Renal cortex interstitium (tissue), 11 donors: ENCODE data around the gene AMPH. TPM values are rescaled to one million over a fixed set of nuclear protein-coding genes. Genes with fewer than 3 reads are reported as not detected.
A peak's percentile ranks its signal among the peaks of the same experiment; 100 is the strongest.

Source experiments
- DNase-seq, 11 donors: peaks; one replicate each; pipeline ENCODE4 v3.0.0-alpha.2; 2013; ENCODE audit warnings: low read depth in 9 of 11, low spot score in 4 of 11; ENCODE audit errors: extremely low read depth in 1 of 11
- polyA plus RNA-seq, 3 donors: library from polyadenylated mRNA; unstranded; fragments of 120-200 nt; gene quantifications; one replicate each; pipeline ENCODE4 v1.2.1, GENCODE V29; 2013; ENCODE audit not compliant: insufficient read length in 3 of 3

The AMPH gene
- polyA plus RNA-seq, 3 donors, result 16.3 to 19.7 (median 16.6) TPM

DNA sequence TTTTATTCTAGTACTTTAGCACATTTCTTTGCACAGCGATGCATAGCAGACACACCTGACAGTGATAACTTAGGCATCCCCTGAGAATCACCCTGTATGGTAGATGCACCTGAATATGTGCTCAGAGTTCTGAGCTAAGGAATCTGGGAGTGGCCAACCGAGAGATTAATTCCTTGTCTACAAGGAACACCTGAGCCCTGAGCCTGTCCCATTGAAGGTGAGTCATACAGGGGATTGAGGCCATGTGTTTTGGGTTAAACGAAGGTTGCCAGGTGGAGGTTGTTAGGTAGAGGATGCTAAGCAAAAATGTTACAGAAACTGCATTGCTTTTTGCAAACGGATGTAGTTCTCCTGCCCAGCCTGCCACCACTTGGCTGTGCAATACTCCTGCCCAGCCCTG lies 128.9 kb downstream of the AMPH start:
- no peak for DNase-seq

DNA sequence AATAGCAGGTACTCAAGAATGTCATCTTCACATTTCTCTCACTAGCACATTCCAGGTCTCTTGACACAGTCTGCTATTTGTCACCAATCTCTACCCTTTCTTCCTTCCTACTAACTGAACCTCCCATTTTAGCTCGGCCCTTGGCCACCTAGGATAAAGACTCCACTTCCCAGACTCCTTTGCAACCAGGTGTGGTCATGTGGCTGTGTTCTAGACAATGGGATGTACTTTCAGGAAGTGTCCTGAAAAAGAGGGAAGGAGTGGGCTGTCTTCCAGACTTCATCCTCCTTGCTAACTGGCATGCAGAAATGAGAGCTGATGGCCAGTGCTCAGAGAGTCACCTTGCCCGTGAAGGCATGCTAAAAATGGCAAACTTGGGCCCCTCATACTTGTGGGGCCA lies 139.2 kb downstream of the AMPH start:
- DNase-seq, result no peak

DNA sequence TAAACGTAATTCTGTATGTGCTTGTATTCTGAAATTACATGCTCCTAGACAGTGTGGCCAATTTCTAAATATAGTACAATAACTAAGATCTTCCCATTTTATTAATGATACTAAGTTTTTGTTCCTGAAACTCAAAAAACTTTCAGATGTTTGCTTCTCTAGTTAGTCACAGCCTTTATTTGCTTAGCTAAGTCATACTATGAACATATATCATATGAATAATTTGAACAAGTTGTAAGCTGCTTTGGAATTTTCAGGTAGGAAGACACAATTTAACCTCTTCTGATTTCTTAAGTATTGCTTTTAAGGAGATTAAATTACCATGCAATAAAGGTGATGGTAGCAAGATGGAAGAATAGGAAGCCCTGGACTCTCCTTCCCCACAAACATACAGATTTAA lies 148.7 kb downstream of the AMPH start:
- DNase-seq, result no peak

DNA sequence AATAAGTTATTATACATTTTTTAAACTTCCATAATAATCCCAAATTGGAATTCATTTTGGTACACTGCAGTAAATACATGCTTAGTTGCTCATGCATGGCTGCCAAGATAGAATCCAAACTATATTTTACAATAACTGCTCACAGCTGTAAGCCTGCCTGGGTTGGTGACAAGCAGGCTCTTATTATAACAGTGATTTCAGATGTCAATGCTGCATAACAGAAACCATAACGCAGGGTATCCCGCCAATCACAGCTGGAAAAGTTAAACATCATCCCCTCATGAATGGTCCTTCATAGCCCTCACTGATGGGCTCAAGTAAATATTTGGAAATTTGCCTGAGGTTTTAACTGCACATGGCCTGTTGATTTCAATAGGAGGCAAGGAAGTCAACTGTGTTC lies 149.8 kb downstream of the AMPH start:
- no peak for DNase-seq

DNA sequence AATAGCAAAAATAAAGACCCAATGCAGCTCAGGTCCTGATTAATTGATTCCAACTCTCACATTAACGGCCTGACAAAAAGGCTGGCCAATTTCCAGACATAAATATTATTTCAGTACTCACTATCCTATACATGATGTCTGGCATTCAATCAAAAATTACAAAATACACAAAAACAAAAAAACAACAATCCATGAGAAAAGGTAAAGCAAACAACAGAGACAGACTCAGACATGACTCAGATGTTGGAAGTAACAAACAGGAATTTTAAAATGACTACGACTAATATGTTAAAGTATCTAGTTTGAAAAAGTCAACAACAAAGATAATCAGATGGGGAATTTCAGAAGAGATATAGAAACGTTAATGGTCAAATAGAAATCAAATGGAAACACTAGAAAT lies 152.8 kb downstream of the AMPH start:
- no peak for DNase-seq

- DNase-seq, result no peak
Observed at GRCh38 chr7:38477333-38477732, 153.8 kb downstream of the AMPH start.

GRCh38 chr7:38476764-38477163 lies 154.4 kb downstream of the AMPH start:
- no peak for DNase-seq

DNA sequence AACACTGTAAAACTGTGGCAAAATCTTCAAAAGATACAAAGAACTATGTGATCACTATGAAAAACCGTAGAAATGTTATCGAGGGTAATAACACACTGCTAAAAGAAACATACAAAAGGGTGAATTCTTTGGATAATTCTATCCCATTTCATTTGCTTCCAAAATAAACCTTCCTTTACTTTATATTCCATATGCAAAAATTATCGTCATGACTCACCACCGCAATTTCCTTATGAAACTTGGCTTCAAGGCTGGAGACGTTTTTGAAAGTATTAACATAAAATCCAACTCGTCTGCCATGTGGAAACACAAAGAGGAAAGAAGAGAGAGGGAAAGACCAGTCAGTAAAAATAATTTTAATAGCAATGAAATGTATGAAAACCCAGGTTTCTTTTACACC lies 165.2 kb downstream of the AMPH start:
- no peak for DNase-seq

DNA sequence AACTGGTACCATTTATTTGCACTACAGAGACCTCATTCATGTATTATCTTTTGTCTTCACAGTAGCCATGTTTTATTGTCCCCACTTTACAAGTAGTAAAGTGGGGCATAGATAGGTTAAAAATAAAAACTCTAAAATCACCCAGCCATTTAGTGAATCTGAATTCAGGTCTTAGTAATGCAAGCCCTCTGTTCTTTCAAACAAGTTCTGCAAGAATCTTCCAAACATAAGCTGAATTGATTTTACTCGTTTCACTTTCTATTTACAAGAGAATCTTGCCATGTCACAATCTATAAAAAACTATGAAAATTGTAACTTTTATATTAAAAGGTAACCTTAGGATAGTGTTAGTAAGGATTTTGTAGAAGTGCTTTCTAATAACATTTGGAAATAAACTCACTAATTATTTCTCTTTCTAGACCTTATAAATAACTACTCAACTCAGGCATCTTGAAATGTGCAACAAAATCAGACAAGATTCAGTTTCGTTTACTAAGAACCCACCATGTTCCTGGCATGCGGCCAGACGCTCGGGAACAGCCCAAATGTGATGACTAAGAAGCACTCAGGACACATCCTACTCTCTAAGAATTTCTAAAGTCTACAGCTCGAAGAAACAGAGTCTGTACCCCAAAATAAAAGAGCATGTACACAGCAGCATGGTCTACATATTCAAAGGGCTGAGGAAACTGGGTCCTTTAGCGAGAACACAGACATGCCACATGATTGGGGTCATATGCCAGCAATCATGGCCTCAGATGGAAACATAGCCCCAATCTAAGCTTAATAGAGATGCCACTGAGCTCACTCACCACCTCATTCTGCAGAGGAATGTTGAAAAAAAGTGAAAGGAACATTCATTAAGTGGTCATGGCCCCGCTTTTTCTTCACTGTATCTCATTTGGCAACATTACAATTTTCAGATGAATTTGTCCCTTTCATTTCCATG lies 167.6 kb downstream of the AMPH start:
- DNase-seq, result no peak

DNA sequence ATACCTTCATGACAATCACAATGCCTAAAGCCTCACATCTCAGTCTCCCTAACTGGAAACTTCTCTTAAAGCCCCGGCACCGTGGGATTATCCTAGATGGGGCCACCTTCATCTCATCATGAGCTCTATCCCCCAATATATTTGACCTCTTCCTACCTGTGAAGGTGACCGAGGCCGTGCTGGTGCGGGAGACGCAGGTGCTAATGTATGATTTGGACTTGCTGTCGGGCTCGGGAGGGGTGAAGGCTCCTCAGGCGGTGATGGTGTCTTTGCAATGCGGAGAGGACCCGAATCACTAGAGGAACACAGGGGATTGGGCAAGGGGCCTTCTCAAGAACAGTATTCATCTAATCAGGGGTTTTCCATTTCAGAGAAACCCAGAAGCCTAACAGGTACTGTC lies 168.4 kb downstream of the AMPH start:
- DNase-seq, result no peak

DNA sequence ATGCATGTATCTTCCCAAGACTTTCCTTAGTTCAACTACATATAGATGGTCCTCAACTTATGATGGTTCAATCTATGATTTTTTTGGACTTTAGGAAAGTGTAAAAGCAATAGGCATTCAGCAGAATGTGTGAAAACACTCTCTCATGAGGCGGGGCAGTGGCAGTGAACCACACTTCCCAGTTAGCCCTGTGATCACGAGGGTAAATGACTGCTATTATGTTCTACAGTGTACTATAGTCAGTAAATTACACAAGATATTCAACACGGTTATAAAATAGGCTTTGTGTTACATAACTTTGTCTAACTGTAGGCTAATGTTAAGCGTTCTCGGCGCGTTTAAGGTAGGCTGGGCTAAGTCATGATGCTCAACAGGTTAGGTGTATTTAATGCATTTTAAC lies 169.3 kb downstream of the AMPH start:
- DNase-seq, result no peak

DNA sequence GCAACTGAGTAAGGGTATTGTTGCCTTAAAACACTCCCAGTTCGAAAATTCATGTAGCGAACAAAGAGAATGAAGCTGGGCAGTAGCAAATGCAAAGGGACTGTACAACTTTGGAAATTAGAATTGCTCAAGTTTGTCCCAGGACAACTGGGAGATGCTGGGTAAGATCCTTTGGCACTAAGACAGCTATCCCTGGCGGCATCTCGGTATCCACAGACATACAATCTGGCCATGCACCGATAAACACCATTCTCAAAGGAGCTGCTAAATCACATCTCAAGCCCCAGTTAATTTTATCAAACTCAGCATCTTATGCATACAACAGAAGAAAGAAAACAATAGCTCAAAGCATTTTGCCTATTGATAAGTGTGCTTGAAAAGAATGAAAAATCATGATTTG lies 177.3 kb downstream of the AMPH start:
- no peak for DNase-seq

DNA sequence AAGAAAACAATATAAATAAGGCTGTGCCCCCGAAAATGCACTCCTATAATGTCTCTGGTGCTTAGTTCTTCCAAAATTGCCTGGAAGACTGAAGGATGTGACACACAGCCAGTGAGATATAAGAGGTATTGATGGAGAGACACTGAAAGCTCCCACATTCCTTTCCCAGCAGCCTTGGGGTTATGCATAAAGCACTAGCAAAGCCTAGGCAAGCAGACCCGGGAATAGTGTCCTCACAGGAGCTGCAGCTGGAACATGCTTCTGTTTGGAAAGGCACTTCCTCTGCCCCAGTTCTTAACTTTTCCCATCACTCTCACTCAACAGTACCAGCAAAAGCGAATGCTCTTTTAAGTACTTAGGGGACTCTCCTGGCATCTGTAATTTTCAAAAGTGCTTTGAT lies 178.0 kb downstream of the AMPH start:
- peak in 6 of 11 donors; percentile 5 to 20 (median 11) for DNase-seq

GRCh38 chr7:38452681-38453108 lies 178.5 kb downstream of the AMPH start:
- DNase-seq, result peak in 7 of 11 donors; percentile 16 to 36 (median 26)

GRCh38 chr7:38451840-38452239 lies 179.3 kb downstream of the AMPH start:
- DNase-seq, result peak in 5 of 11 donors; percentile 1 to 22 (median 9)

GRCh38 chr7:38448584-38449234 lies 182.5 kb downstream of the AMPH start:
- DNase-seq, result no peak

- no peak for DNase-seq
Observed at GRCh38 chr7:38448054-38448453, 183.1 kb downstream of the AMPH start.

- DNase-seq, result no peak
Observed at GRCh38 chr7:38438970-38439369, 192.2 kb downstream of the AMPH start.

DNA sequence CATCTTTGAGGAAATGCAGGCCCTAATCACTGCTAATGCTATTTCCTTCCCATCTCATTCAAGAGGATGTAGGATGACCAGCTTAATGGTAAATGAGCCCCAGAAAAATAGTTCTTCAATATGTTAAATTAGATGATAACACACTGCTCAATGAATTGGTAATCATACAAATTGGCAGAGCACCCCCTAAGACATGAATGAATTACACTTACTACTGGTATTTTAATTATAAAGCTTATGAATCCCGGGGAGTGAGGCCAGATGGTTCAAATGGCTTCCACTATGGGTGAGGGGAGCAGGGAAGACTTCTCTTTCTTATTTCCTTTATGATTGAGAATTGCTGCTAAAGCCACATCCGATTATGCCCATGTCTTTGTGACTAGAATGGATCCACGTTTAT lies 198.5 kb downstream of the AMPH start:
- DNase-seq, result no peak

GRCh38 chr7:38432080-38432479 lies 199.1 kb downstream of the AMPH start:
- DNase-seq, result no peak
